HG03103 (cell line): Measurements from ENCODE around the gene ERRFI1.

Experiments used
- ATAC-seq: cut with Tn5 transposase; IDR thresholded peaks from one replicate; pipeline ENCODE4 v1.9.1; 2021; ENCODE audit warnings: low read depth; ENCODE audit not compliant: unreplicated experiment

The ERRFI1 gene

DNA sequence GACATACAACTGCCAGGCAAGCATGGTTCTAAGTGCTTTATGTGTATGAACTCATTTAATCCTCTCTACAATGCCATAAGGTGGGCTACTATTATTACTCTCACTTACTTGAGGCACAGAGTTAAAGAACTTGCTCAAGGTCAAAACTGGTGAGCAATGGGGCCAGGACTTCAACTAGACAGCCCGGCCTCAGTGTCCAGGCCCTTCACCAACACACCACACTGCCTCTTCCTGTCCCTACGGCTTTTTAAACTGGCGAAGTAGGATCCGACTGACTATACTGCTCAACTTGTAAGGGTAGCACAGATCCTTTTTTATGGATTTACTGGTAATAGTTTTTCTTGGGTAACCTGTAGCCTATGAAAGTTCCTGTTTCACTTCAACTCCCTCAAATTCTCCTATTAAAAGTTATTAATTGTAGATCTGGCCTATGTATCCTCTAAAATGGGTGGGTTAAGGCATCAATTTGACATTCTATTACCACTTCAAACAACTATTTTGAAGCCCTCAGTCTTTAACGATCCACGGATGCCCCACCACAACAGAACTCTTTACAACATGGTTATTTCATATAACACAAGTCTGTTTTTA, 4.3 kb downstream of the ERRFI1 start:
- no peak for ATAC-seq

GRCh38 chr1:8020032-8020431, 6.1 kb downstream of the ERRFI1 start:
- ATAC-seq: no peak

GRCh38 chr1:8019229-8019620, 6.9 kb downstream of the ERRFI1 start:
- ATAC-seq: no peak

DNA sequence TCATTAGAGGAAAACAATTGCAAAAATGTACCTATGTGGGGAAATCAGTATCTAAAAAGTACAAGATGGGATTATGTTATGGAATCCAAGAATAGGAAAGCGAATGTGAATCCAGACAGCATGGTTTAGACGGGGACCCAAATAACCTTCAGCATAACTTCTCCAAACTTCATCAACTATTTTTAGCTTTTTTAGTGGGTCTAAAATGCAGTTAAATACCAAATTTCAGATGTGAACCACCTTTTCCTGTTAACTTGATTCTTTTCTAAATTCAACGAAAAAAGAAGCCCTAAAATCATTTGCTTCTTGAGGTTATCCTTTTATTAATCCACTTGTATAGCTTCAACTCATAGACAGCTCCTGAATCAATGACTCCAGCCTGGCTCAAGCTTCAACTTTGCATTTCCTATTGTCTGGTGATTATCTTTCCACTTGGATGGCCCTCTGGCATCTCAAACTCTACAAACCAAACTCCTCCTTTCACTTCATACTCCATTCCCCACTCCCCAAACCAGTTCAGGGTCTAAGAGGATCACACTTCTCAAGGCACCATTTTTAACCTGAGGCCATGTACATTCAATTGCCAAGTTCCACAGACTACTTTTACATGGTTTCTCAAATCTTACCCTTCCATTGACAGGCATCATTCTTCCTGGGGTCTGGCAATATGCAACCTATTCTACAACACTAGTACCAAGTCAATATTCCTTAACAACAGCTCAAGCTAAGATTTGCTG, 7.4 kb downstream of the ERRFI1 start:
- ATAC-seq: no peak

DNA sequence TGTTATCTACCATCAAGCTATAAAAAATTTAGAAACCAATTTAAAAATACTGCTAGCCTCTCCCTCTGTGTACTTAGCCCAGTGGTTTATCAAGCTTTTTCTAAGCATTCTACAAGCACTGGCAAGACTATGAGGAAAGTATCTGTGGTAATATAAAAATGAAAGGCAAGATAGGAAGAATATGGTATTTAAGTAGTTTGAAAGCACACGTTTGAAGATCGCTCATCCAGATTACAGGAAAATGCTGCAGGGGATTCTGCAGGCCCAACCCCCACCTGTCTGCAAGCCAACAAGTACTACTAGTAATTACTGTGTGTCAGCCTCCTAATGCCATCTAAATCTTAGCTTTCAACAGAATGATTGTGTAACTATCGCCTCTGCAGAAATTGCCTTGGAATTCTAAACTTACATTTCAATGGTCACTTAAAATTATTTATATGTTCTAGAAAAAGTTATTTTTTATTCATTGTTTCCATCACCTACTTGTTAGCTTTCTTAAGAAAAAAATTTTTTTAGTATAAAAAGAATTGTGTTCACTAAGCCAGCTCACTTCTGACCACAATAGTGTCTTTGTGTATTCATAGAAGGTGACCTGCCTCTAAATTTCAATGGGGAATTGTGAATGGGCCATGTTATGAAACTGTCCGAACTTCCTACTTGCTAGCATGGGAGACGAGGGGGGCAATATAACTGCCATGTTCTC, 8.5 kb downstream of the ERRFI1 start:
- no peak for ATAC-seq

GRCh38 chr1:8016895-8017241, 9.2 kb downstream of the ERRFI1 start:
- ATAC-seq: no peak

GRCh38 chr1:8016210-8016894, 9.8 kb downstream of the ERRFI1 start:
- ATAC-seq: no peak

- no peak for ATAC-seq
Measured at GRCh38 chr1:8015809-8016165, 10.3 kb downstream of the ERRFI1 start.

DNA sequence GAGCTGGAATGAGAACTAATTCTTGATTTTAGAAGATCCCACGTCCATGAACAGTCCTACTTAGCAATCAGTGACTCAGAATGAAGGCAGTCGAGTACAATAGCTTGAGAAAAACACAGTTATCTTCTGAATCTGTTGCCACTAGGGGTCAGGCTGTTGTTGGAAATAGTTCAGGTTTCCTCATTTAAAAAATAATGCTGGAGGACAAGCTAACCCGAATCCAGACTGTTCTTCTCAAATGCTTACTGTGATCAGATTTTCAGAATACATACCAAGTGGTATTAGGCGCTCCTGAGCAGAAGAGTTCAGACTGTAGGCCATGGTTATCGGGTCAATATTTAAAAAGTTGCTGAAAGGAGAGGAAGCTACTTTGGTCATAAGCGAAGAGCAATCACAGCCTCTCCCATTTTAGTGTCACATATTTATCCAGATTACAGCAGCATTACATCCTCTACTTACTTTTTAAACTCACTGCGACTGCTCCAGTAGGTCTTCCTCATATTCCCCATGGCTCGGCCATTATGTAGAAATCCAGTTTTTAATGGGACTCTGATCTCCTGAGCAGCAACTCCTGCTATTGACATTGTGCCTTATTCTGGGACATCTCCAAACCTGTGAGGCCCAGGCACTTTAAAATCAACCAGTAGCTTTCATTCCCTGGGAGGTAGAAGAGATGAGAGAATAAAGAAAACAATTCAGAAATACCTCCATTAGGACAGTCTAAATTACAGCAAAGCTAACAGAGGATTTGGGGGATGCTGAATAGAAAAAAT, 10.9 kb downstream of the ERRFI1 start:
- no peak for ATAC-seq

- no peak for ATAC-seq
Measured at GRCh38 chr1:8014381-8014988, 11.6 kb downstream of the ERRFI1 start.

GRCh38 chr1:8013800-8014199, 12.3 kb downstream of the ERRFI1 start:
- no peak for ATAC-seq

DNA sequence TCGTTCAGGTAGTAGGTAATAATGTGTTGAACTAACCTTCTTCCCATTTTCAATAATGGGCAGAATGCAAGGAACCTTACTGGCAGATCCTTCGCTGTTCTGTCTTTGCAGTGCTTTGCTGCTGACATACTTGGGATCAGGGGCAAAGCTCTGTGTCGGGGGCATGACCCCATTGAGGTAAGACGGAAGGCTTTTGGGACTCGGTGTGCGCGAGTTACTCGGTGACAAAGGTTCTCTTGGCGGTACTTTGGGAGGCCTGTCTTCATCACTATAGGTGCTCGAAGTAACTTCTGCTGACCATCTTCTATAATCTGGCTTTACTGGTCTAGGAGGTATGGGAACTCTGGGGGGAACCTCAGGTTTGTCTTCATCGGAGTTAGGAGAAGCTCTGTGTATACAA, 12.7 kb downstream of the ERRFI1 start:
- no peak for ATAC-seq

- no peak for ATAC-seq
Measured at GRCh38 chr1:8012955-8013354, 13.2 kb downstream of the ERRFI1 start.

DNA sequence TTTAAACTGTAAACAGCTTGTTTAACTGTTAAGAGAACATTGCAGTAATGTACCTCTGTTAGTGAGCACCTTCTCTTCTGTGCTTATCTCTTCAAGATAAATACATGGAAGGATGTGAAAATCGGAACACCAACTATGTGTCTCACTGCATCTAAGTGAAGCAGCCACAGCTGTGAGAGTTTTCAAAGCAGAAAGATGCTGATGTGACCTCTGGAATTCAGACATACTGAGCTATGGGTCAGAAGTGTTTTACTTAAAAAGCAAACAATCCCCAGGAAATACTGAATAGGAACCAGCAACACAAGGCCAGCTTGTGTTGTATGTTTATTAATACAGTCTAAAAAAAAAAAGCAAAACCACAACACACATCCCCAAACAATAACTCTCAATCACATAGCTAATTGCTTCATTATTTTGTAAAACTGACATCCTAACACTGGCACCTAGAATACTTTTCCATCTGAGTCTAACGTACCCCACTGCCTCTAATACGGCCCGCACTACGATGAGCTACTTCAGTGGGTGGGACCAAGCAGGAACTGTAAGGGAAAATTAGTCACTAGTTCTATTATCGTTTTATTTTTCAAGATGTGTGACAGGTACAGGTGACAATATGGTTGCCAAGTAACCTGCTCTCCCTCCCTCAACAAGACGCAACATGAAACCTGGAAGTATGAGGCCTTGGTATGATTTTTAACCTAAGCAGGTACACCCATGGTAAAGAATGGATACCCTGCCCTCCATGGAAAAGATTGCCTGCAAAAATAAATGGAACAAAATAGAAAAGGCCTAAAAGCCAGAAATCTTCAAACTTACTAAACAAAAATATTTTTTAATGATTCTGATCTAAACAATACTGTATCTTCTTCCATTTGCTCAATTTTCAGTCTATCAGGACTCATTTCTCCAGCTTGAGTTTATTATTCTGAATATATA, 13.9 kb downstream of the ERRFI1 start:
- no peak for ATAC-seq

- no peak for ATAC-seq
Measured at GRCh38 chr1:8011016-8011415, 15.1 kb downstream of the ERRFI1 start.

DNA sequence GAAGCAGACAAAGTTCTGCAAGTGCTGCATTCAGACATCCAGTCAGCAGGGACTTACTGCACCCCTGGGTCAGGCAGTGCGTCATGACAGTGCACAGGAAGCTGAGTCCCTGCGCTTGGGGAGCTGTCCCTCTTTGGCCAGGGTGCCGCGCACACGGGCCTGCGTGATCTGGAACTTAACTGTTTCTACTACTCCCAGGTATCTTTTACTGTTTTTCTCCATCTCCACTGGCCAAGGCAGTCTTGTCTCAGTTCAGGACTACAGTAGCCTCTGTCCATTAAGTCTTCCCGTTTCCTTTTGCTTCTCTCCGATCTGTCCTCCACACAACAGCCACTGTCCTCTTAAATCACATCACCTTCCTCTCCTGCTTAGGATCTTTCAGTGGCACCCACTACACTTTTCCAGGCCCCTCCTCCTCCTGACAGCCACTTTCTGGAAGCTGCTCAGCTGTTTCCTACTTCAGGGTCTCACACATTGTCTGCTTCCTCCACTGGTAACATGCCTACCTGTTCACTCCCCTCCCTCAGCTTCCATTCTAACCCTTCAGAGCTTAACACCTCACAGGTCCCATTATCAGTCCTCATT, 15.9 kb downstream of the ERRFI1 start:
- ATAC-seq: no peak

DNA sequence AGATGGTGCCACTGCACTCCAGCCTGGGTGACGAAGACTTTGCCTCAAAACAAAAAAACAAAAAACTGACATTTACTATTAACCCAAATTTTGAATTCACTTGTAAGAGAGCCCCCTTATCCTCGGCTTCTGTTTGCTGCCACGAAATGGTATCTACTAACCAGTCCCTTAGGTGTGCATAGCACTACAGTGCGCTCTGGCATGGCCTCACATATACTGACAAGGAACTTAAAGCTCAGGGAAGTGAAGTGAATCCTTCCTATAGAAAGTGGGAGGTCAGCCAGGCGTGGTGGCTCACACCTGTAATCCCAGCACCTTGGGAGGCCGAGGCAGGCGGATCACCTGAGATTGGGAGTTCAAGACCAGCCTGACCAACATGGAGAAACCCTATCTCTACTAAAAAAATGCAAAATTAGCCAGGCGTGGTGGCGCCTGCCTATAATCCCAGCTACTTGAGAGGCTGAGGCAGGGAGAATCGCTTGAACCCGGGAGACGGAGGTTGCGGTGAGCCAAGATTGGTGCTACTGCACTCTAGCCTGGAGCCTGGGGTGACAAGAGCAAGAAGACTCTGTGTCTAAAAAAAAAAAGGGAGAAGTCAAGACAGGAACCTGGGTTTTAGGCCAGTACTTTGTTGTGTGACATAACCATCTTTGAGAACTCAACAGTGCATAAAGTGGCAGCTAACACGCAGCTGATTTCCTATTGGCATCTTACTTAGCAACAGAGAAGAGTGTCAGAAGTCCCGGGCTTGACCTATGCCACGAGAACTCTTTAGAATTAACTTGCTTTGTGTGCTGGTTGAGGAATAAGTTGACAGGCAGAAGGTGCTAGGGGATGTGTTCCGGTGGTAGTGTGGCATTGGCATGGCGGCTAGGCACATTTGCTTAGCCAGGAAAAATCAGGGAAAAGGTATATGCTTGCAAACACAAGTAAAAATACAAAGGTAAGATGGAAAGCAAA, 16.8 kb downstream of the ERRFI1 start:
- no peak for ATAC-seq
